DMS 273 treated with DMSO at 0.1 percent for 48 hours (cell line): Measurements from ENCODE around the gene BBIP1.

Source experiments
- DNase-seq: peaks from one replicate; lab custom pipeline; 2025; lab: John Stamatoyannopoulos, UW

Gene BBIP1

GRCh38 chr10:110863956-110864355 is 55.0 kb downstream of the BBIP1 start:
- DNase-seq: no peak

GRCh38 chr10:110863361-110863760 is 55.6 kb downstream of the BBIP1 start:
- no peak for DNase-seq

- no peak for DNase-seq
Measured at GRCh38 chr10:110862961-110863360, 56.0 kb downstream of the BBIP1 start.

GRCh38 chr10:110861930-110862649 is 56.9 kb downstream of the BBIP1 start:
- no peak for DNase-seq

GRCh38 chr10:110861476-110861875 is 57.5 kb downstream of the BBIP1 start:
- no peak for DNase-seq

GRCh38 chr10:110860576-110861241 is 58.3 kb downstream of the BBIP1 start:
- DNase-seq: no peak

- no peak for DNase-seq
Measured at GRCh38 chr10:110859973-110860376, 59.0 kb downstream of the BBIP1 start.

- no peak for DNase-seq
Measured at GRCh38 chr10:110859206-110859972, 59.6 kb downstream of the BBIP1 start.

GRCh38 chr10:110858297-110858934 is 60.6 kb downstream of the BBIP1 start:
- no peak for DNase-seq

- peak; percentile 72 for DNase-seq
Measured at GRCh38 chr10:110857265-110858171, 61.5 kb downstream of the BBIP1 start.

- no peak for DNase-seq
Measured at GRCh38 chr10:110853921-110854605, 64.9 kb downstream of the BBIP1 start.

- DNase-seq: no peak
Measured at GRCh38 chr10:110852947-110853346, 66.0 kb downstream of the BBIP1 start.

- no peak for DNase-seq
Measured at GRCh38 chr10:110852255-110852896, 66.6 kb downstream of the BBIP1 start.

GRCh38 chr10:110851020-110851612 is 67.9 kb downstream of the BBIP1 start:
- no peak for DNase-seq

GRCh38 chr10:110850099-110850498 is 68.9 kb downstream of the BBIP1 start:
- no peak for DNase-seq
